GM23248 (cell line): Measurements from ENCODE around the gene THSD7A.

ENCODE experiments used
- EZH2 ChIP-seq: fragments of 200-600 bp; sonication (generic); IDR thresholded peaks from 2 replicates; pipeline ENCODE4 v1.6.1; 2018; ENCODE audit warnings: antibody characterized with exemption, mild to moderate bottlenecking; ENCODE audit not compliant: insufficient read depth, poor library complexity, severe bottlenecking
- EZH2phosphoT487 ChIP-seq: fragments of 200-600 bp; sonication (generic); IDR thresholded peaks from 2 replicates; pipeline ENCODE4 v1.6.1; 2018; ENCODE audit warnings: antibody characterized with exemption, moderate library complexity, mild to moderate bottlenecking, low read depth; ENCODE audit not compliant: insufficient read depth

DNA sequence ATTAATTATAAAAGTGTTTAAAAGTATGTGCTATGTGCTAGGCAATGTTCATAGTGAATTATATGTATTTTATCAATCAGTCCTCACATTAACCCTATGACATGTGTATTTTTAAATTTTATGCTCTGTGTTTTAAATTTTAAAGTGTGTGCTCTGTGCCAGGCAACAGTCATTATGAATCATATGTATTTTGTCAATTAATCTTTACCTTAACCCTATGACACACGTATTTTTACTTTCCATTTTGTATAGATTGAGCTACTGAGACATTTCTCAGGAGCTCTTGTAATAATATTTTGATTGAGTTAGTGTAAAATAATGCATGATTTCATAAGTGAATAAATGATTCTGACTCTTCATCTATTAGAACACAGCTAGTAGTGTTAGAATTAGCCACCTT is 117.8 kb downstream of the THSD7A start:
- no peak for TF ChIP-seq EZH2
- no peak for TF ChIP-seq EZH2phosphoT487
